Measurements from ENCODE around the gene RUSC1.

GRCh38 chr1:155321639-155322503 lies 1.2 kb downstream of the RUSC1 start:
- no peak for TF ChIP-seq CTCF (IDR thresholded peaks at IDR 0.05)
- no peak for TF ChIP-seq POLR2A (IDR thresholded peaks at IDR 0.05)

Measured in esophagus squamous epithelium (tissue), 4 donors.